HG03442 (cell line): Measurements from ENCODE around the gene MICAL3.

Source experiments
- ATAC-seq: cut with Tn5 transposase; IDR thresholded peaks from one replicate; pipeline ENCODE4 v1.9.1; 2021; ENCODE audit warnings: mild to moderate bottlenecking, moderate library complexity; ENCODE audit not compliant: unreplicated experiment

Gene MICAL3

DNA sequence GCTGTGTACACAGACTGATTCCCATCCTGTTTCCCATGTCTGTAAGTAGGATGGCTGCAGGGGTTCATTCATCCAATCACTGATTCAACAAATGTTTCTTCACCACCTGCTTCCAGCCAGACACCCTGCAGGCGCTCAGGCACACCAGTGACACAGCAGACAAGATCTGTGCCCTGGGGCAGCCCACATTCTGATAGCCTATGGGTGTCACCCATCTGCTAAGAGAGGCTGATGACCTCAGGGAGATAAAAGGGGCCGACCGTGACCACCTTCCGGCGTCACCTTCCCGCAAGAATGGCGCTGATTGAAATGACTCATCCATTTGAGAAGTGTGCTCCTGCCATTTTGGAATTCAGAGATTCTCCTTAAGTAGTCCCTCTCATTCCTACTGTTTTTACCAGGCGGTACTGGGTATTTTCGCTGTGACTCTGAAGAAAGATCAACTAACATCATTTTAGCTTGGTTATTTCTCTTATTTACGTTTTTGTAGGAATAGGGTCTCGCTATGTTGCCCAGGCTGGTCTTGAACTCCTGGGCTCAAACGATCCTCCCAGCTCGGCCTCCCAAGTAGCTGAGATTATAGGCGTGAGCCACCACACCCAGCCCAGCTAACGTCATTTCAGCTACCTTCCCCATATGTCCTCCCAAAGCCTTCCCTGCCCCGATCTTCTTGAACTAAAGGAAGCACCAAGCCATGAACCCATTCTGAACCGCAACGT is 176.8 kb downstream of the MICAL3 start:
- ATAC-seq: no peak

DNA sequence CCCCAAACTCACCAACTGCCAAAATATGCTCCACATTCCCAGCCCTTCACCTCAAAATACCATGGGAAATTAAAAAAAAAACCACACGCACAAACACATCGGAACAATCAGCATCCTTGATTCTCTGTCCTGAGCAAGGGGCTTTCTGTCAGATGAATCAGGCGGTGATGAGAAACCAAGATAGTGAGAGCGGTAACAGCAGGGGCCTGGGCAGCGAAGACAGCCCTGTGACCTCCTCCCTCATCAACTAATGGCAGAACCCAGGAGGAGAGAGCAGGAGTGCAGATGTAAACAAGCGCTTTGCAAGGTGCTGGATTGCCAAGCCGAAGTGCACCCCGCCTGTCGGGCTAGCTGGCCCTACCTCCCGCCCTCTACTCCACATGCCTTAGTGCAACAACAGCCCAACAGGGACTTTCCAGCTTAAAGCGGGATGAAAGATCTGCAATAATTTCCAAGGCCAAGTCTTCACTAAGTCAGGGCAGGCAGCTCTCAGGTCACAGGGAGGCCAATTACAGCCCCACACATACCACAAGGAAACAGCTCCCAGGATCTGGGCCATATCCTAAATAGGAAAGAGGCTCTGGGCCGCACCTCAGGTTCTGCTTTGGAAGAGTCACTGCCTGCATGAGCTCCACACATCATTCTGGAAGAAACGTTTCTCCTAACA is 177.9 kb downstream of the MICAL3 start:
- no peak for ATAC-seq

DNA sequence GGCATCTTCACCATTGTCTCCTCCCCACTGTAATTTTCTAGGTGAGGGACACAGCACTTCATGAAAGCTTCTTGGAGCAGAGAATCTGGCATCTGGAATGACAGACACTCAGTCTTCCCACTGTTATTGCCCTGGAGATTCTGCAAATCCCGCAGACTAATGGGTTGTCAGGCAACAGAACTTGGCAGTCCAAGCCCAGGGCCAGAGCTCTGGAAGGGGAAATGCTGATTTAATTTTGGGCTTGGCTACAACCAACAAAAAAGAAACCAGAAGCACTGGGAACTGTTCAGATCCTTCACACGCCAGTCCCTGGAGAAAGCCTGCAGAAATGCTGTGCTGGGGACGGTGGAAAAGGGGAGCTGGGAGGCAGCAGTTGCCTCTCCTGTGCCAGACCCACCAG is 178.6 kb downstream of the MICAL3 start:
- no peak for ATAC-seq

DNA sequence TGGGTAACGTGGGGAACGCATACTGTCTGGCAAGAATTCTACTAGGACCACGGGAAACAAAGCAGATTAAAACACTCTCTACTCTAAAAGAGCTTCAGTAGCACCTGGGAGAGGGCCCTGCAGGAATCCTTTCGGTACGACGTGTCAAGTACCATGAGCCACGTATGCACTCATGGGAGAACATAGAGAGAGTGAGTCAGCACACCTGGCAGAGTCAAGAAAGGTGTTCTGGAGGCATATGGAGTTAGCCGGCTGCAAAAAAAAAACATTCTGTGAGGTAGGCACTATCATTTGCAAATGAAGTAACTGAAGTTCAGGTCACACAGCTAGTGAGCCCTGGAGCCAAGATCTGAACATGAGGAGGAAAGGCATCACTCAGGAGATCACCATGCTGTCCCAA is 179.0 kb downstream of the MICAL3 start:
- no peak for ATAC-seq

DNA sequence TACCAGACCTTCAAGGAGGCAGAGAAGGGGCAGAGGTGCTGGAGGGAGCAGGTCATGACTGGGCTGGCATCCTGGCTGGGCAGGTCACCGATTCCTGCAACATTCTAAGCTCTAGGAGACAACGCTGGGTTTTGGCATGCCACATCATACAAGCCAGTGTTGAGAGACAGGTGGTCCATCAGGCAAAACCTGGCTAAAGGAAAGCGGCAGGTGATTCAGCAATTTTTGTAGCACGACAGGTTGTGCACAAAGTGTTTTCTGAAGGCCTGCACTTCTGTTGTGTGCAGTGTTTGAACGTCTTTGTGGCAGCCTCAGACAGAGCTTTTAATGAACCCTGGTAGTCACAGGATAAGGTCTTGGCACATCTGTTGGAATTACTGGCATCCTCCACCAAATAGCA is 180.2 kb downstream of the MICAL3 start:
- ATAC-seq: no peak

DNA sequence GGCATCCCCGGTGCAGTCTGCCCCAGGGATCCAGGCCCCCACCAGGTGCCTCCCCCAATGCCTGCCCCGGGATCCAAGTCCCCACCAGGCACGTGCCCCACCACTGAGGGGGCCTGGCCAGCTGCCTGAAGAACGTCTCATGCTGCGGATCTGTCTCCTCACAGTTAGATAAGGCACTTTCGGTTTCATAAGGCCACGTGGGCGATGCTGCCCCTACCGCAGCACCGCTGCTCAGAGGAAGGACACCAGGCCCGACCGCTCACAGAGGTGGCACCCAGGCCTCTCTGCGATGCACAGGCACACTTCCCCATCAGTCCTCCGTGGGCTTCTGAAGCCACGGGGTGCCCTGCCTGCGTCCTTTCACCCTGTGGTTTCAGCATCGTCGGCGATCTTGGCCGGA is 182.0 kb downstream of the MICAL3 start:
- no peak for ATAC-seq

DNA sequence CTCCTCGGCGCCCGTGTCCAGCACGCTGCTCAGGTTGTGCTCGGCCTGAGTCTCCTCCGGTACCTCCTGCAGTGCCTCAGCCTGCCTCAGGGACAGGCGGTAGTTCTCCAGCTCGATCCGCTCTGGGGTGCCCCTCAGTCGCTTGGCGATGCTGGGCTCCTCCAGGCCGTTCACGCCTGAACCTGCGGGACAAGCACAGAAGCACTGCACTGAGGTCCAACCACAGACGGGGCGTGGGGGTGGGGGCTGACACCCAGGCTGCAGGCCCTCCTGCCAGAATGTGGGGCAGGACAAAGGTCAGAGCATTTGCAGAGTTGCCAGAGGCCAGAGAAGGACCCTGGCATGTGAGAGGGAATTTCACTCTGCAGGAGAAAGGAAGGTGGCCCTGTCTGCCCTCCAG is 182.5 kb downstream of the MICAL3 start:
- ATAC-seq: no peak

DNA sequence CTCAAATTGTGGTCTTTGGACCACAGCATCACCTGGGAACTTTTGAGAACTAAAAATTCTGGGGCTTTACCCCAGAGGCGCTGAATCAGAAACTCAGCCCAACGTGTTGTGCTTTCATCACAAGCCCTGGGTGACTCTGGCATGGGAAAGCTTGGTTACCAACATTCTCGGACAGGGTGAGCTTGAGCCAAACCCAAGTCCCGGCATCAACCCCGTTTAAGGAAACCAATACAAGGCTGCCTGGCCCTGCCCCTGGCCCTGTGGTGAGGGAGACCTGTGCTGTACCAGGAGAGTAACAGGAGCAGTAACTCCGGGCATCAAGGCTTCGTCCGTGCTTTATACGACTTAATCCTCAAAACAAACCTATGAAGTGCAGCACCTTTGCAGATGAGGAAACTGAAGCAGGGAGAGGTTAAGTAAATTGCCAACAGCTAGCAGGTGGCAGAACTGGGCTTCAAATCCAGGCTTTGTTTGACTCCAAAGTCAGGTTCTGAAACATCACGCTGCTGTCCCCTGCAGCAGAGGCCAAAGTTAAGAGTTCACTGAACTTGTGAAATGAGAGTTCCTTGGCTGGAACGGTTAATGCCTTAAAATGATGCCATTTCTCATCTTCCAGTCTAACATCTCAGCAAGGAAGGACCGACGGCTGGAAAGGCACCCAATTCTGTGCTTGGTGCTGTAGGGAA is 186.0 kb downstream of the MICAL3 start:
- ATAC-seq: no peak

DNA sequence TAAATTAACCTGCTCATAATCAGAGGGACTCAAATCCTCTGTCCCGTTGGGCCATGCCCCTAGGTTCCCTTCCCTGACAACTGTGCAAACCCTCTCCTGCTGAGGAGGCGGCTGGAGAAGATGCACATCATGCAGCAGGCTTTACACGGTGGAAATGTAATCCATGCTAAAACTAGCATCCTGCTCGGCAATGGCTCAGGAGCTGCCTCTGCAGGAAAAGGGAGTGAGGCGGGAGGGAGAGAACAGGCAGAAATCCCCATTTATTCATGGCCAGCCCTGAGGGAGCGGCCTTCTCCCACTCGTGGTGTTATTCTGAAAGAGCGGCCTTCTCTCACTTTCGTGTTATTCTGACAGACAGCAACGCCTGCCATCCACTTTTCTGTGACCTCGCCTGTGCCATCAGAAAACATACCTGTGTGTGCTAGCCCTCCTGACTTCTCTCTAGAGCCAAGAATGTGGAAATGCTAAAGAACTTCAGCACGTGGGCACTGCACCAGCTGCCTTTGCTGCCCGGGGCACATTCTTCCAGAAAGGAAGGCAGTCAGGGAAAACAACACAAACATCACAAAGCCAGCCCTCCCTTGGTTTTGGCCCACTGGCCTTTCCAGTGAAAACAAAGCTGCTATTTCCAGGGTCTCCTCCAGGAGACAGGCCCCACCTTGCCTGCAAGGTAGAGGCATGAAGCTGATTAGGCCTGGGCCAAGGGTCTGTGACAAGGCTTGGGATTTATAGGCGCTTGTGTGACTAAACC is 187.2 kb downstream of the MICAL3 start:
- no peak for ATAC-seq

DNA sequence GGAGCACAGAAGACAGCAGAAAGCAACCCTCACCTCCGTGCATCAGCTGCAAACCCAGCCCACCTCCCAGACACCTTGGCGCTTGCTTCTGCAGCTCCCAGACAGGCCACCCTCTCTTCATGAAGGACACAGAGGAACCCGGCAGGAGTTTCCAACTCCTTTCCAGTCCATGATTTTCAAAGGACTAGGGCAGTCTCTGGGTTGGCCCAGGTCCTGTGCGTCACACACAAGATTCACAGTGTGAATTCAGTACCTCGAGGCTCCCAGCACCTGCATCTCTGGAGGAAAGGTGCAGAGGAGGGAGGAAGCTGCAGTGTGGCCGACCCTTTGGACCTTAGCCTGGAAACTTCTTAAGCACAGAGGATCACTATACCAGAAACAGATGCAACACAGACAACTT is 189.1 kb downstream of the MICAL3 start:
- ATAC-seq: no peak

DNA sequence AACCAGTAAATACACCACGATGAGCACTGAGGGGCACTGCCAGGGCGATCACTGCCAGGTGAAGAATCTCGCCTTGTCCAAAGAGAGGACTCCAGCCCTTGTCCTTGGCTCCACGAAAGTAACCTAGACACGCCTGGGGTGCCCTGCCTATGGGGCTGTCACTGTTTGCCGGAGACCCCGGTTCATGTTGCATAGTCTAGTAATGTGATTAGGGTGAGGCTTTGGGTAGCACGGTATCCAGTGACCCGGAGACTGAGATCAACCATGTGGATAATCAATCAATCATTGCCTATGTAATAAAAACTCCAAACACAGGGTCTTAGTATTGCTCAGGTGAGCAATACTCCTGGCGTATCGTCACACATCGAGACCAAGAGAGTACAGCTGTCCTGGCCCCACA is 190.9 kb downstream of the MICAL3 start:
- ATAC-seq: no peak

DNA sequence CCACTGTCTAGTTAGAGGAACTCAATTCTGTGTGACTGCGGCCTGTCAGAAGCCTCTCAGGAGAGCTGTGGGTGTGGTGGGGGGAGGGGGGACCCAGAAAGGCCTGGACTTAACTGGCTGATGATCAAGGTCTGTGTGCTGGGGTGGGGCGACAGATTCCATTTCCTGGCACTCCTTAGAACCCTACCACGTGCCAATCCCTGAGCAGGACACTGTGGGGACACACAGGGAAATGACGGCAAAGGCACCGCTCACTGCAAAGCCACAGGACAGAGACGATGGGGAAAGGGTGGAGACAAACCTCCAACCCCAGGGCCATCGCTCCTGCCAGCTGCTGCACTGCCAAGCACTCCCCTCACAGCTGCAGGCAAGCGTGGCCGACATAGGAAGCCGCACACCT is 191.7 kb downstream of the MICAL3 start:
- no peak for ATAC-seq

DNA sequence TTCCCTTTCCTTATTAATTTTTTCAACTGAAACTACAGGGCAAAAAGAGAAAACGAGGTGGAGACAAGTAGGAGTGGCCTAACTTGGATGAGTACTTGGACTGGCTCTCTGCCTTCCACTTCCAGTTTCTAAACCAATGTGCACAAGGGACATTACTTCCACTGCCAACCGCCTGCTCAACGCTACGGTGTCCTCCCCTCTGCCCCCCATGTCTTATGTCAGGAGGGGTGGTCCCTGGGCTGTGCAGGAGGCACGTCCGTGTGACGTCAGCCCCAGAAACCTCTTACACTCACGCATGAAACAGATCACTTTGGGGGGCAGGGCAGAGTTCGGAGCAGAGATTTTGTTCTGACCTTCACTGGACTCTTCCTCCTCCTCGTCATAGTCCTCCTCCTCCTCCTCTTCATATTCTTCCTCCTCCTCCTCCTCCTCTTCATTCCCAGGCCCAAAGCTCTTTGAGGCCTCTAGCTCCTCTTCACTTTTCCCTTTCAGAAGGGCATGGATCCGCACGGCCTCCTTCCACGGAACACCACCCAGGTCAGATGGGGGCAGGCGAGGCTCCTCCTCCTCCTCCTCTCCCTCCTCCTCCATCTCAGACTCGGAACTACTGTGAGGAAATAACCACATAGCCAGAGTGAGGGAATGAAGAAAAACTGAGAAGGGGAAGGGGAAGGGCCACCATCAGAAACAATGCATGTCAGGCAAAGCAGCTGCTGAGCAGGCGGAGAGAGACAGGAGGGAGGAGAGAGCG is 192.7 kb downstream of the MICAL3 start:
- no peak for ATAC-seq

DNA sequence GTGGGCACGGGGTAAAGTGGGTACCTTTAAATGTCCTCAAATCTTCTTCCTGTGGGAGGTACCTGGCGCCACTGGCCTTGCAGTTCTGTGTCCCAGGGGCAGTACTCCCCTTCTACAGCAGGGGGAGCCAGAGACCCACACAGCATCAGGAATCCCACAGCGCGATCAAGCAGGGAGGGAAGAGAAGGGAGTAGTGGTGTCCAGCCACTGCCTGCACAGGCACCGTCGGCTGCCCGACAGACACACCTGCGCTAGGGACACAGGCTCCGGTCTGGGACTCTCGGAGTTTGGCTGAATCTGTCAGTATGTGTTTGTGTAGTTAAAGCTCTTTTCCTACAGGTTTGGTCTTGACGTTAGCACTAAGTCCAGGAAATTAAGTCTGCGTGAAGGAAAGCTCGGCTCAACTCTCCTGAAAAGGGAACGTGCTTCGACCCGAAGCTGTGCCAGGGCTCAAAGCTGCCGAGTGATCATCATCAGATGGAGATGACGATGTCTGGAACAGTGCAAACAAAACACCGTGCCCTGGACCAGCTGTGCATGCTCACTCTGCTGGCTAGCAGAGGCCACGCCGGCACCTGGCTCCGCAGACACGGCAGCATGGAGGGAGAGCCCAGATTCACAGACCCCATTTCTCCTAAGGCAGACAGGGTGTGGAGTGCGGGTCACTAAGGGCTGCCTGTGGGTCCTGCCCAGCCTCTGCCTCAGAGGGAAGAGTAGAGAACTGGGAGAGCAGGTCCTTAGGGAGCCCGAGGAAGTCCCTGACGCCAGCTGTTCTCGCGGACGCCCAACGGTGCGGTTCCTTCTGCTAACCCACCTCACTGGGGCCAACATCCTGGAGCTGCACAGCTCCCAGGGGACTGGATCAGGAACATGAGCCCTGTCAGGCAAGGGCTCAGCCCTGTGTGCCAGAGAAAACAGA is 194.1 kb downstream of the MICAL3 start:
- ATAC-seq: peak; percentile 70

DNA sequence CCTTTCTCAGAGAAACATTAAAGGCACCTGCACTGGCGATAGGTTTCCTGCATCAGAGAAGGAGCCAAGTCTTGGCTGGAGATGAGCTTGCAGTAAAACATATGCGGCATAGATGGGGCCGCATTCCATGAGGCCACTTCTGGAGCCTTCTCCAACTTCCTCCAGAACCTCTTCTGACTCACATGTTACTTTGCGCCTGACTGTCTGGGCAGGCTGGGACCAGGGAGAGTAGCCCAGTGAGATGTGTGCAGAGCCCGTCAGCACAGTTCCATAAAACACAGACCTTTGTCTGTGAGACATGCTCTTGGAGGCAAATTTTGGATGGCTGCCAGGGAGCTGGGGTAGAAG is 194.7 kb downstream of the MICAL3 start:
- ATAC-seq: no peak

DNA sequence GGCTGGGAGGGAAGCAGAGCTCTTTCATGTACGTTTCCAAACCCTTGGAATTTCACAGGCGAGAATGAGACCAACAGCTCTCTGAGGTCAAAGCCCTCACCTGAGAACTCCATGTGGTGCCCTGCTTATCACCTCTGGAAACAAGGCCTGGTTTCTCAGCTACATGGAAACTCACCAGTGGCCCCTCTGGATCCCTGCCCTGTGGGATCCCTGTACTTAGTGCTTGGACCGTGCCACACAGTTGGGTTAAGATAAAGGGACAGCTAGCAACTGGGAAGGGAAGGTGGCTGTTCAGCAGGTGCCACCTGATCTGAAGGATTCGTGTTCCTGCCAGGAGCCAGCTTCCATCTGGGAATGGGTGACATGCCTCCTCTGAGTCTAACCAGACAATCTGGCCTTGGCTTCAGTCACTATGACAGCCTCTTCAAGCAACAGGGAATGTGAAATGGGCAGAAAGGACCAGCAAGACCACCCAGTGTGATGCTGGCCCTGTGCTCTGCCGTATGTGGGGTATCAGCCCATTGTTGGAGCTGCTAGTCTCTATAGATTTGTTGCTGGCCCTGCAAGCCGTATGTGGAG is 195.8 kb downstream of the MICAL3 start:
- ATAC-seq: no peak

DNA sequence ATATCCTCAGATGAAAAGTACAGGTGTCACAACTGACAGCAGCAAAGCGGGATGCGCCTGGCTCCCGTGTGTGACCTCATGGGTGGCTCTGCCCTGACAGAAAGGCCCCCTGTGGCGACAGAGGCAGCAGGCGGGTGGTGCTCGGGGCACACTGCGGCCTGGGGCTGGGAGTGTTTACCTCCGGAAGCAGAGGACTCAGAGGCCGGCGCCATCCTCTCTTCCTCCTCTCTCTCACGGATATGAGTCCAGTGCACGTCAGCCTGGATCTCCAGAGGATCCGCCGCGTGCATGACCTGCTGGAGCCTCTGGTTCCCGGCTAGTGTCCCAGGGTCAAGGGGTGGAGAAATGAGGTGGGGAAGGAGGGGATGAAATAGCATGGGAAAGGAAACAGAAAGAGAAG is 196.9 kb downstream of the MICAL3 start:
- ATAC-seq: no peak

DNA sequence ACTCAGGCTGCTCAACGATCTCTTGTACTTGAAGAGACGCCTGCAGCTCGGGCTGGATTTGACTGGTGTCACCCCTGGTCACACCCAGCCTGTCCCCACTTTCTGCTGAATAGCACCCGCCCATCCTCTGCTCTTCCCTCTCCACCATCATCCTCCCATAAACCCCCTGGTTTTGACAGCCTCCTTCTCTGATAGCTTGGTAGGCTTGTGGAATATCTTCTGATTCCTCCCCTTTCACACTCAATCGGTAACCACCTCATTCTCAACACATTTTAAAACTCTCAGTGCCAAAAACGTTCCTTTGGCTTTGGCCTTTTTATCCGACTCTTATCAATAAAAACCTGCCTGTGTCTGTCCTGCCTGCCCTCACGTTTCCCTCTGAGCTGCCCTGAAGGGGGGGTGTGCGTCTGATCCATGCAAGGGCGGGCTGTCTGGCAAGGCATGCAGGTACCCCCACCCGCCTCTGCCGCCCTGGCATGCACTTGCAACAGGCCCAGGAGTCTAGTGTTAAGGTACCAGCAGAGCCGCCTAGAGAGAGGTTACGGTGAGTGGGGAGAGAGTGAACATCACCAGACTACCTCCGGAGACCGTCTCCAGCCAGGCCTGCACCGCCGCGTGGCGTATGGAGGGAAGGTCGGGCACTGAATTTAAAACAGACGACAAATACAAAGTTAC is 198.3 kb downstream of the MICAL3 start:
- no peak for ATAC-seq

DNA sequence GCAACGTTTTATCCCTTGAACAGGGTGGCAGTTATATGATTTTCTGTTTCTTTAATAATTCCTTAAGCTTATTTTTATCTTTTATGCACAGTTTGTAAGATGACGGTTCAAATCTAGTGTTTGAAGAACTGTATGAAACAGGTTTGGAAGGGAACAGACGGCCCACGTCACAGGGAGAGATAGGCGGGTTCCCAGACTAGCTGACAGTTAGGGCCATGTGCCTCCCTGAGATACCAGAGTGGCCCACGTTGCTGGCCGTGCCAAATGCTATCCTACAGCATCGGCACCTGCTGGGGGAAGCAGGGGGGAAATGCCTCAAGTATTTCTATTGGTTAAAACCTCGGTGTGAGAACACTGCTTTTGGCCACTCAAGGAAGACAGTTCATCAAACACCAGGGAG is 199.9 kb downstream of the MICAL3 start:
- ATAC-seq: no peak
